GM19324 (cell line): ENCODE measurements around the gene ZNF865.
"Not testable (repeated sequence)": the region's sequence is repeated elsewhere in the genome, so short reads cannot be mapped to it uniquely, and the experiment has no call there.

Experiments
- ATAC-seq: cut with Tn5 transposase; IDR thresholded peaks from one replicate; pipeline ENCODE4 v1.9.1; 2021; ENCODE audit warnings: mild to moderate bottlenecking, moderate library complexity; ENCODE audit not compliant: unreplicated experiment, low FRiP score

ZNF865 gene

GRCh38 chr19:55605637-55606470 is at the start of gene ZNF865:
Gene ZNF865, plus strand, starts transcription at chr19:55605647. Its CDS starts 7,972 bp downstream, at chr19:55613619.
- ATAC-seq: no peak

DNA sequence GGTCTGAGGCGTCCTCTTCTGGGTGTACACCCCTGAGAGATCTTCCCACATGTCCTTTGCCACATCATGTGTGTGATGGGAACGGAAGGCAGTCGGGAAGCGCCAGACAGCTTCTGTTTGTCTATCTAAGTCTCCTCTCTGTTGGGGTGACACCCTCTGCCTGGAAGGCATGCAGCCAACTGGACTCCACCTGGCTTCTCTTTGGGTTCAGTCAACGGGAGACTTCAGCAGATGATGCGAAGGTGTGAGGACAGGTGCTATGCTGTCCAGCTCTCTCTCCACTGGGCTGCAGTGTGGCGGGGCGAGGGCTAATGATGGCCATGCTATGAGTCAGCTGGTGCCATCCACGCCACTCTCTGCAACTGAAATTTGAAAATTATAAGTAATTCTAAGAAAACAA is 45.8 kb upstream of the ZNF865 start:
- no peak for ATAC-seq

- ATAC-seq: no peak
Measured at GRCh38 chr19:55563261-55563690, 42.2 kb upstream of the ZNF865 start.

DNA sequence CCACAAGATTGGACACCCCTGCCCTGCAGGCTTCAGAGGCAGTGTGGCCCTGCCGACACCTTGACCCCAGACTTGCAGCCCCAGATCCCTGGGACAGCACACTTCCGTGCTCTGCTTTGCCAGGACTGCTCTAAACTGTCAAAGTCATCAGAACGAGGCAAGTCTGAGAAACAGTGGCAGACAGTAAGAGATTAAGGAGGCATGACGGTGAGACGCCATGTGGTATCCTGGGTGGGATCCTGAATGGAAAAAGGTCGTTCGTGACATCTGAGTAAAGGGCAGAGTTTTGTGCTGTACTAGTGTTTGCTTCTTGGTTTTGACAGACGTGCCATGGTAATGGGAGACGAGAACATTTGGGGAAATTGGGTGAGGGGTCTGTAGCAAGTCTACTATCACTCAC is 38.6 kb upstream of the ZNF865 start:
- no peak for ATAC-seq

GRCh38 chr19:55567708-55568328 is 37.6 kb upstream of the ZNF865 start:
- ATAC-seq: no peak

DNA sequence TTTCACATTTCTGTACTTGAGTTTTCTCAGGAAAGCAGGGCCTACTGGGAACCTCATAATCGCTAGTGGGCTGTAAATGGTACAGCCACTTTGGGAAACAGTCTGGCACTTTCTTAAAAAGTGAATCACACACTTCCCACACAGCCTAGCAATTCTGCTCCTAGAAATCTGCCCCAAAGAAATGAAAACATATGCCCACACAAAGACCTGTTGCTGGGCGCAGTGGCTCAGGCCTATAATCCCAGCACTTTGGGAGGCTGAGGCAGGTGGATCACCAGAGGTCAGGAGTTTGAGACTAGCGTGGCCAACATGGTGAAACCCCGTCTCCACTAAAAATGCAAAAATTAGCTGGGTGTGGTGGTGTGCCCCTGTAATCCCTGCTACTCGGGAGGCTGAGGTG is 36.0 kb upstream of the ZNF865 start:
- not testable (repeated sequence) for ATAC-seq

DNA sequence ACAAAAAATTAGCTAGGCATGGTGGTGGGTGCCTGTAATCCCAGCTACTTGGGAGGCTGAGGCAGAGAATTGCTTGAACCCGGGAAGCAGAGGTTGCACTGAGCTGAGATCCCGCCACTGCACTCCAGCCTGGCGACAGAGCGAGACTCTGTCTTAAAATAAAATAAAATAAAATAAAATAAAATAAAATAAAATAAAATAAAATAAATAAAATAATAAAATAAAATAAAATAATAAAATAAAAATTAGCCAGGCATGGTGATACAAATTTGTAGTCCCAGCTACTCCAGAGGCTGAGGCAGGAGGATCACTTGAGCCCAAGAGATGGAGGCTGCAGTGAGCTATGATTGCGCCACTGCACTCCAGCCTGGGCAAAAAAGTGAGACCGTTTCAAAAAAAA is 31.5 kb upstream of the ZNF865 start:
- not testable (repeated sequence) for ATAC-seq

- no peak for ATAC-seq
Measured at GRCh38 chr19:55576746-55577145, 28.7 kb upstream of the ZNF865 start.

- ATAC-seq: no peak
Measured at GRCh38 chr19:55578031-55578760, 27.3 kb upstream of the ZNF865 start.

GRCh38 chr19:55578761-55579747 is 26.4 kb upstream of the ZNF865 start:
- no peak for ATAC-seq

DNA sequence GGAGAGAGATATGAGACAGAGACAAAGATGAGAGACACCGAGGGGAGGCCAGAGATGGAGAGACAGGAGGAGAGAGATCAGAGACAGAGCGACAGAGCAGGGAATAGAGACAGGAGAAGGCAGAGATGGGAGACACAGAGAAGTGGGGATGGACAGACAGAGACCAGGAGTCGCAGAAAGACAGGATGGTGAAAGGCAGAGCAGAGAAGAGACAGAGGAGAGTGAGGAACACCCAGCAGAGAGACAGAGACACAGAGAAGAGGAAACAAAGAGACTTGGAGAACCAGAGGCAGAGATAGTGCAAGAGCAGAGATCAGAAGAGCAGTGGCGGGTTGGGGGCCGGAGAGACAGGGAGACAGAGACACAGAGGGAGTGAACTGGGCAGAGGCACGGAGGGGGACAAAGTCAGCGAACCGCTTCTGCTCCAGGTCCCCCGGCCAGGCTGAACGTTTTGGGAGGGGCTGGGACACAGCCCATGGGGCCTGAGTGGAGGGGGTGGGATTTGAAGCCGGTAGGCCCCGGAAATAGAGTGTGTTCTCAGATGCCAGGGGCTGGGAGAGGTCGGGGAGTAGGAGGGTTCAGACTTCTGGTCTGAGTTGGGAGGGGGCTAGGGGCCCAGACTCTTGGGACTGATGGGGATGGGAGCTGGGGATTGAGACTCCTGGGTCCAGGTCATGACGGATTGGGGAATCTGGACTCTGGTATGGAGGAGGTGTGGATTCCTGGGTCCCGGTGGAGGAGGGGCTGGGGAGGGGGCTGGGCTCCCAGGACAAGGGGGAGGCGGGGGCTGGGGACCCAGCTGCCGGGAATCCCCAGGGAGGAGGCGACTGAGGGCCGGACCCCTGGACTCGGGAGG is 25.5 kb upstream of the ZNF865 start:
- ATAC-seq: no peak

- no peak for ATAC-seq
Measured at GRCh38 chr19:55580628-55581144, 24.8 kb upstream of the ZNF865 start, which contains the start of gene ZNF579. Gene ZNF579, minus strand, starts transcription at chr19:55580848. Its CDS starts 1,209 bp downstream, at chr19:55579639.

DNA sequence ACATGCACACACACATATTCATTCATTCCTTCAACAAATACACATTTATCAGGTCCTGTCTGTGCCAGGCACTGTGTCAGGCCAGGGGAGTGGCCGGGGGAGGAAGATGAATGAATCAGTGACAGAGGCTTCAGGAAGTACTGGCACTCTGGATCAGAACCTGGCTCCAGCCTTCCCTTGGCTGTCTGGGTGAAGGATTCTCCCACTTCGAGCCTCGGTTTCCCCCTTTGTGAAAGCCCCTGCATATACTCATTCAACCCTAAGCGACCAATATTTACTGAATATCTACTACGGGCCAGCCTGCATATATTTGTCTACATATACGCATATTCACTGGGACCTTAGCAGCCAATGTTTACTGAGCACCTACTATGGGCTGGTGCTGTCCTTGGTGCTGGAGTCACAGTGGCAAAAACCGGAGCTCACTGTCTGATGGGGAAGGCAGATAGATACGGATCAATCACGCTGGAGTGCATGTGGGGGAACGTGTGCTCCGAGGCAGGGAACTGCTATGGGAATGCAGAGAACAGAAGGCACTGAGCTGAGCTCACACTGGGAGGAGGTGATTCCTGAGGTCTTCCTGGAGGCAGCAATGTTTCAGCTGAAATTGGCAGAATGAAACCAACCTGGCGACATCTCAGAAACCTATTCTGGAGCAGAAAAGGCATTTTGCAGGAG is 24.2 kb upstream of the ZNF865 start:
- no peak for ATAC-seq

- ATAC-seq: no peak
Measured at GRCh38 chr19:55581823-55582223, 23.6 kb upstream of the ZNF865 start.

DNA sequence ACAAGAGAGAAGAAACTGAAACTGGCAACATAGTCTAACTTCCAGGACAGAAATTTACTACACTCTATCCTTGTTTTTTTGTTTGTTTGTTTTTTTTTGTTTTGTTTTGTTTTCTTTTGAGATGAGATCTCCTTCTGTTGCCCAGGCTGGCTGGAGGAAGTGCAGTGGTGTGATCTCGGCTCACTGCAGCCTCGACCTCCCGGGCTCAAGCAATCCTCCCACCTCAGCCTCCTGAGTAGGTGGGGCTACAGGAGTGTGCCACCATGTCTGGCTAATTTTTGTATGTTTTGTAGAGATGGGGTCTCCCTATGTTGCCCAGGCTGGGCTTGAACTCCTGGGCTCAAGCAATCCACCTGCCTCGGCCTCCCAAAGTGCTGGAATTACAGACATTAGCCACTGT is 23.2 kb upstream of the ZNF865 start:
- ATAC-seq: not testable (repeated sequence)

- ATAC-seq: not testable (repeated sequence)
Measured at GRCh38 chr19:55583897-55584296, 21.6 kb upstream of the ZNF865 start.

GRCh38 chr19:55584871-55585270 is 20.6 kb upstream of the ZNF865 start:
- ATAC-seq: no peak

DNA sequence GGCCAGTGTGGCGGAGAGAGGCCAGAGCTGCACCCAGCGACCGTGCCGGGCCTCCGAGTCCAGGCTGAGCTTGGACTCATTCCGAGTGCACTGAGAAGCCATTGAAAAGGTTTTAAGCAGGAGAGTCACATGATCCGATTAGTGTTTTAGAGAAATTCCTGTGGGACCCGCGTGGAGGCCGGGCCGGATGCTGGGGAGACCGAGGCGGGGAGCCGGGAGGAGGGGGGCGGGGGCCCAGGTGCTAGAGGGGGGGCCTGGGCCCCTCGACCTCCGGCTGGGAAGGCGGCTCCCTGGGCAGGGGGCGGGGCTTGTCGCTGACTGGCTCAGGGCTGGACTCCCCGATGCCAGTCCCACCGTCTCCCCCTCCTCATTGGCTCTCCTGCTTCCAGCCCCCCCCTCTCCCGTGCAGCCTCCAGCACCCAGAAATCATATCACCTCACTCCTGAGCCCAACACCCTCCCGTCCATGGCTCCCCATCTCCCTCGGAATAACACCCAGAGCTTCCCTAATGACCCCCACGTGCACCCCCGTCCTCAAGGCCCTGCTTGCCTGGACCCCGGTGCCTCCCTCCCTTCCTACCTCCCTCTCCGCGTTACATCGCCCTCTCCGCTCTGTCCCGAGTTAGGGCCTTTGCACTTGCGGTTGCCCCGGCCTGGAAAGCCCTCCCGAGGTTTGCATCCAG is 19.6 kb upstream of the ZNF865 start:
- ATAC-seq: no peak
